ENCODE data around the gene UGT3A1. TPM values are rescaled to one million over a fixed set of nuclear protein-coding genes. Genes with fewer than 3 reads are reported as not detected.

Gene UGT3A1, protein sequence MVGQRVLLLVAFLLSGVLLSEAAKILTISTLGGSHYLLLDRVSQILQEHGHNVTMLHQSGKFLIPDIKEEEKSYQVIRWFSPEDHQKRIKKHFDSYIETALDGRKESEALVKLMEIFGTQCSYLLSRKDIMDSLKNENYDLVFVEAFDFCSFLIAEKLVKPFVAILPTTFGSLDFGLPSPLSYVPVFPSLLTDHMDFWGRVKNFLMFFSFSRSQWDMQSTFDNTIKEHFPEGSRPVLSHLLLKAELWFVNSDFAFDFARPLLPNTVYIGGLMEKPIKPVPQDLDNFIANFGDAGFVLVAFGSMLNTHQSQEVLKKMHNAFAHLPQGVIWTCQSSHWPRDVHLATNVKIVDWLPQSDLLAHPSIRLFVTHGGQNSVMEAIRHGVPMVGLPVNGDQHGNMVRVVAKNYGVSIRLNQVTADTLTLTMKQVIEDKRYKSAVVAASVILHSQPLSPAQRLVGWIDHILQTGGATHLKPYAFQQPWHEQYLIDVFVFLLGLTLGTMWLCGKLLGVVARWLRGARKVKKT
- not detected in 2 replicates for total RNA-seq

DNA sequence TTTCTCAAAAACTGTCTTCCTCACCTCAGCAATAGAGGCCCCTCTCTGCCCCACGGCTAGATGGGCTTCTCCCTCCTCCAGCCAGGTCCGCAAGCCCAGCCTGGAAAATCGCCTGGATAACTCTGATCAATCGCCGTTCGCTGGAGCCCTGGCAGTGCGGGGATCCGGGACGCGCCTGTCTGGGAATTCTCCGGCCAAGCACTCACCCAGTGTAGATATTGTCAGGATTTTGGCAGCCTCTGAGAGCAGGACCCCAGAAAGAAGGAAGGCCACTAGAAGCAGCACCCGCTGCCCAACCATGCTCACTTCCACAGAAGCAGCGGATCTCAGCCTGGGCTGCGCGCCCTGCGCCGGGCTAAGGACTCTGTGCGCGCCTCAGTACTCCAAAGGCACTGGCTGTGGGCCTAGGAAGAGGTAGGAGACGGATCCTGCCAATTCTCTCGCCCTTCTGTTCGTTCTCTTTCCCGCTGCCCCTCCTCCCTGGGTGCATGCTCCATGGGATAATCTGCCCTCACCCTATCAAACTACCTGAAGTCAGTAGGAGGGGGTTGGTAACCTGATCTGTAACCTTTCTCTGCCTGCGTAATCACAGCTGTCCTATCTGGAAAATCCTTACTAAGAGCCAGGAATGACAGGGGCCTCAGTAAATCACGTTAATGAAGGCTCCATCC, at the start of gene UGT3A1:
UGT3A1 (minus strand) TSS at position 450 of the 671 bp plus-strand sequence; CDS start at position 300, 150 bp downstream.

DNA sequence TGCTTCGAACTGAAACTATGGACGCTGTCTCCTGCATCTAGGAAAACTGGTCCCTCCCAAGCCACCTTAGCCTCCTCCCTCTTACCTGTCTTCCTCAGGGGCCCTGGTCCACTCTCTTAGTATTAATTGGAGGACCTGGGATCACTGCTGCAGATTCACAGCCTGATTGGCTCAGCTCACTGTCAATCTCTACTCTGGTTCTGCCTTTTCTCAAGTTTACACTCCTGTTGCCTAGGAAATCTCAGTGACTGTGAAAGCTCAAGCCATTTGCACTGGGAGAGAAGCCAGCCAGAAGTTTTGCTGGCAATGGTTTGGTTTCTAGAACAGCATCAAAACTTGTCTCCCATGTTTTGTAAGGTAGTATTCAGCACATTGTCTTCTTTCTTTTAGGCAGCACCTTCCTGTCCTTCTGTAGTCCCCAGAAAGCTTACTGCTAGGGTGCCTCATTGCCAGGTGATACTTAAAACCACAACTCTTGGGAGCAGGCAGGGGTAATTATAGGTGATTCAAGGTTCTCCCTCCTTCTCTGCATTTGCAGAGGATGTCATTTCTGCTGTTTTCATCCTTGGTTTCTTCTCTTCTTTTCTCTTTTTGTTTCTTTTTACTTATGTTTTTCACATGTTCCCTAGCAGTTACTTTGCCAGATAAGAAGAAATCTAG, 52.5 kb downstream of the UGT3A1 start, which contains the start of gene CAPSL:
CAPSL (minus strand) TSS at position 55 of the 660 bp plus-strand sequence. CDS start 17,502 bp downstream, outside the sequence.

Other genes starting within 250 kb of the UGT3A1 start
- gene IL7R, start 134.5 kb downstream of the UGT3A1 start, total RNA-seq: 1.3 and 2.2 TPM in 2 replicates
- gene CAPSL, start 52.8 kb downstream of the UGT3A1 start, total RNA-seq: not detected in 2 replicates
- gene UGT3A2, start 75.5 kb upstream of the UGT3A1 start, total RNA-seq: not detected in 2 replicates
- 10.1 and 12.2 TPM in 2 replicates for gene LMBRD2, start 160.5 kb upstream of the UGT3A1 start, total RNA-seq
- gene SKP2, start 160.7 kb upstream of the UGT3A1 start, total RNA-seq: 28.6 and 34.0 TPM in 2 replicates